ENCODE measurements around the gene GRAMD1B.

Gene GRAMD1B

DNA sequence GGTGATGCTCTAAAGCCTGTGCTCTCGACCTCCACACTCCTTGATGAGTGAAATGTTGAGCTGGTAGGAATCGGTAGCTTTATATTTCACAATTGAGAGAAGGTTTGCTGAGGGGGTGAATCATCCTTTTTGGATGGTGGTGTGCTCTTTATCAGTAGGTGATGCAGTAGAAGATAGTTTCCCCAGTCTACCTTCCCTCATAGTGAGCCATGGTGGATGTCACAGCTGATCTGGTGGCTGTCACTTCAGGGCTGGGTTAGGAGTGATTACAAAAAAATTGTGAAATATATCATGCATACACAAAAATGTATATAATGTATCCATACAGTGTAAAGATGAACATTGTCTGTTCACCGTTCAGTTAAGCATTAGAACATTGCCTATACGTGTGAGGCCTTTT lies 105.3 kb downstream of the GRAMD1B start:
- no peak for DNase-seq (ENCODE audit: low spot score)

DNA sequence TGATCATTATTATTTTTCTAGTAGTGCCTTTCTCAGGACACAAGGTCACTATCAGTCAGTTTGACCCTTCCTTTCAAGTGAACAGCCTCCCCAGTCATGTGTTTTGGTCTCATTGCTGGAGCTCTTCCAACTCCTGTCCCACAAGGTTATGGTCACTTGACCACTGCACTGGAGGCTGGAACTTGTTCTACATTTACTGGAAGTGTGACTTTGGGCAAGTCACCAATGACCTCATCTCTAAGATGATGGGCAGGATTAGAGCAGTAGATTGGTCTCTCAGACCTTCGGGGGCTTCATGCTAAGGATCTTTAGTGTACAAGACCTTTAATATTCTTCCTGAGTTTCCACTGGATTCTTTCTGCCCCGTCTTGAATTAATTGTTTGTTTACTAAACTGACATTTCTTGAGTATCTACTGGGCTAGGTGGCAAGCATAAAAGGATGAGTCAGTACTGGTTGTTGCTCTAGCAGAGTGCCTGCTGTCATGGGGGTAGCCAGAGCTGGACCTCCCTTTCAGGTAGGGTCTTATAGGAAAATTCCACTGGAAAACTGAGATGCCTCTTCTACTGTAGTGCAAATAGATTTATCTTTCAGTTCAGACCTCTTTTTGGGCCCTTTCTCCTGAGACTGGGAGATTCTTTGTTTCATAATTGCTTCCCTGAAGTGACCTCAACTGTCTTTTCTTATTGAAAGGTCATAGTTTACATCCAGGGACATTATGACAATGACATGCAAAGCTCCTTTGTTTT lies 106.8 kb downstream of the GRAMD1B start:
- no peak for DNase-seq (ENCODE audit: low spot score)

DNA sequence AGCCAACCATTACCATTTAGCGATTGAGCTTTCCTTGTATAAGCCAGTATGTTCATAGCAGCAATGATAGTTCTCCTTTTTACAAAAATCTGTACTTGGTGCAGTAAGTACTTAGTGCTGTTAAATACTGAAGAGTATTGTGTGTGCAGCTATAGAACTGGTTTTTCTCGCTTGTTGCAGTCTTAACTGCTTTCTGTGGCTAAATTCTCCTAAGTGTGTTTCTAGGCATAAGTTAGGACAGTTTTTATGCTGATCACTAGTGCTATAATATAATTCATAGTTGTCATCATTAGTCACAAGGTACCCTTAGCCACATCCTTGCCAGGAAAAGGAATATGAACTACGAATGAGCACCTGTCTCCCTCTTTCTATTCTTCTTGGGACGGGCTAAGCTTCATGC lies 107.7 kb downstream of the GRAMD1B start:
- no peak for DNase-seq (ENCODE audit: low spot score)

DNA sequence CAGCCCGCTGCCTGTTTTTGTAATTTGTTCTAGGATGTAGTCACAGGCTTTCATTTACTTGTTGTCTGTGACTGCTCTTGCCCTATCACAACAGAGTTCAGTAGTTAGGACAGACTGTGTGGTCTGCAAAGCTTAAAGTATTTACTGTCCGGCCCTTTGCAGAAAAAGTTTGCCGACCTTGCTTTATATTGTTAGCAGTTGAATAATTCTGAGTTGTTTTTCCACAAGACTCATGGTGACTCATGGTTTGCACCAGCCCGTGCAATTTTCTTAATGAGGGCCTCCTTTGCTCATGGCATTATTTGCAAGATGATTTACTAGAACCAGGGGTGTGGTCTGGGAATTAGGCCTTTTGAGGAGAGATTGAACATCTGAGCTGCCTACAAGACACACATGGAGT lies 113.7 kb downstream of the GRAMD1B start:
- no peak for DNase-seq (ENCODE audit: low spot score)

DNA sequence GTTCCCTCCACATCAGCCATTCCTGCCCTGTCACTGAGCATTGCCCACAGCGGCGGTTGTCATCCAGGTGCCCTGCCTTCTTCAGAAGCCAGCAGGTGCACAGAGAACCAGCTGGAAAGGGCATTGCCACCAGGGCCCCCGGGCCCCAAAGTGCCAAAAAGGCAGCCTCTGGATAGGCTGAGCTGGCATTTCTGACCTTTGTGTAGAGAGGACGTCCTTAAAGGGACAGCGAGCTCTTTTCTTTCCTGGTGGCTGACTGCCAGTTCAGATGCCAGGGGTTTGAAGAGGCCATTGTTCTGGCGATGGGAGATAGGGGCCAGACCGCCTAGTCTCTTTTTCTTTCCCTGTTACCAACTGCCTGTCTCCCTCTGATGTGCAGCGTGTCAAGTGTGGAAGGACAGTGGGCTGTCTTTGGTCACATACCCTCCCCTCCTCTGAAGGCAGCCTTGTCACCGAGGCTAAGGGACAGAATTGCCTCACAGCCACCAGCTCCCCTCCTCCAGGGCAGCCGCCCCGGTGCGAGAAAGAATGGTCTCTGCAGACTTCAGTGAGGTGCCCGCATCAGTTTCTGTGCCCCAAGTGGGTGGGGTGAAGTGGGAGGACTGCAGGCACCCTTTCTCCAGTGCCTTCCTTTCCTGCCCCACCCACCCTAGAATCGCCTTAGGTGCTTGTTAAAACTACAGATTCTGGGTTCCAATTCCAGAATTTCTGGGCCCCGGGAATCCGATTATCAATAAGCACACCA lies 114.7 kb downstream of the GRAMD1B start:
- no peak for DNase-seq (ENCODE audit: low spot score)

DNA sequence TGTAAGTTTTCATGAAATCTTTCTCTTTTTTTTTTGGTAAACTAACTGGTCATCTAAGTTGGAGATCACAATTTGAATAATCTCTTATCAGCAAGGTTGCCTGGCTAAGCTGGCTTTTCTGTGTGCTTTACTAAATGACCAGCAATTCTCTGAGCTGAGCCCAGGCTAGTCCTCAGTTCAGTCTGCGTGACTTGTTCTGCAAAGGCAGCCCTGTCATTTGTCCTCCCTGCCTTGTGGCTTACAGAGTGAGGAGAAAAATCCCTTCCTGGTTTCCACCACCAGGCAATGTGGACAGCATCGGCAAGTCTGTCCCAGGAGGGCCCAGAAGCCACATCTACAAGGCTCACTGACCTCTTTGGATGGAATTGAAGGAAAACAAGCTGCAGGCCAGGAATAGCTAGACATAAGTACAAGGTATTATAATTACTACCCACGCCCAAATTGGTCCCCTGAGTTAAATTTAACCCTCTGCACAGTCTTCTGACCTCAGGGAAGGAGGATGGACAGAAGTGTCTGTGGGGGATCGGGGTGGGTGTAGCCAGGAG lies 115.7 kb downstream of the GRAMD1B start:
- no peak for DNase-seq (ENCODE audit: low spot score)

DNA sequence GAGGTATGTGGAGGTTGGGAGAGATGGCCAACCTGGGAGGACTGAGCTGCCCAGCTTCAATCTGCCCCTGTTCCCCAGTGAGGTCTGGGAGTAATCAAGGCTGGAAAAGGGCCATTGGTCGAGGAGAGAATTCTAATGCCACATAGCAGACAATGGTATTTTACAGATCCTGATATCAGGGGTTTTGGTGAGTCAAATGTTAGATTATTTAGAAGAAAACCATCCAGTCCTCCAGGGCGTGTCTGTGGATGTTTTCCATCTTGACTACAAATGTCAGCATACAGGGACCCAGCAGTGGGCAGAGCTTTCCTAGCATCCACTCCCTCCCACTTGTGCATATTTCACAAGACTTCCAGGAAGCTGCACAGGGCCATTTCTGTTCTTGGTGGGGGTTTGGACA lies 116.4 kb downstream of the GRAMD1B start:
- DNase-seq (ENCODE audit: low spot score) = no peak

DNA sequence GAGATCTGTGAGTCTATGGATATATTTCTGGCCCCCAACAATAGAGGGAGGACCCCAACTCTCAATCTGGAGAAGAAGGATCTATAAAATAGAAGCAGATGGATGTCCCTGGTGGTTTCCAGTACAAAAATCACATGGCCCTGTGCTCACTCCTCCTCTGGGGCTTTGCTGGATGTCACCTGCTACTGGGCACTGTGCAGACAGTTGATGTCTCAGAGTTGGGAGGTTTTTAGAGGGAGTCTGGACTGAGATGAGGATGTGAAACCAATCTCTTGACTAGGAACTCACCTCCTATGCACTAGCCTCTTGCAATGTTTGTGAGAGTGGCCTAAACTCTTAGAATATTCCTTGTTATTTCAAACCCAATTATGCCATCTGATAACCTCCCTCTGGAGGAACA lies 117.1 kb downstream of the GRAMD1B start:
- no peak for DNase-seq (ENCODE audit: low spot score)

DNA sequence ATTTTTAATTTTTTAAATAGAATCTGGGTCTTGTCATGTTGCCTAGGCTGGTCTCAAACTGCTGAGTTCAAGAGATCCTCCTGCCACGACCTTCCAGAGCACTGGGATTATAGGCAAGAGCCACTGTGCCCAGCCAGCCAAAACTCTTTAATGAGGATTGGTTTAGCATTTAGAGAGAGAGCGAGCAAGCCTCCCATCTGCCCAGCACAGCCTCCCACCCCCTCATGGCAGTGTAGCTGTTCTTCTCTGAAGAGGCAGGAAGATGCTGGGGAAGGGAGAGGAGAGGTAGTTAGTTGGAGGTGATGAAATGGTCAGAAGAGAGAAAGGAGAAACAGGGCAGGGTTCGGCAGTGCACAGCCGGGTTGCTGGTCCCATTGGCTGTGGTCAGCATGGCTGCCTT lies 118.7 kb downstream of the GRAMD1B start:
- no peak for DNase-seq (ENCODE audit: low spot score)

DNA sequence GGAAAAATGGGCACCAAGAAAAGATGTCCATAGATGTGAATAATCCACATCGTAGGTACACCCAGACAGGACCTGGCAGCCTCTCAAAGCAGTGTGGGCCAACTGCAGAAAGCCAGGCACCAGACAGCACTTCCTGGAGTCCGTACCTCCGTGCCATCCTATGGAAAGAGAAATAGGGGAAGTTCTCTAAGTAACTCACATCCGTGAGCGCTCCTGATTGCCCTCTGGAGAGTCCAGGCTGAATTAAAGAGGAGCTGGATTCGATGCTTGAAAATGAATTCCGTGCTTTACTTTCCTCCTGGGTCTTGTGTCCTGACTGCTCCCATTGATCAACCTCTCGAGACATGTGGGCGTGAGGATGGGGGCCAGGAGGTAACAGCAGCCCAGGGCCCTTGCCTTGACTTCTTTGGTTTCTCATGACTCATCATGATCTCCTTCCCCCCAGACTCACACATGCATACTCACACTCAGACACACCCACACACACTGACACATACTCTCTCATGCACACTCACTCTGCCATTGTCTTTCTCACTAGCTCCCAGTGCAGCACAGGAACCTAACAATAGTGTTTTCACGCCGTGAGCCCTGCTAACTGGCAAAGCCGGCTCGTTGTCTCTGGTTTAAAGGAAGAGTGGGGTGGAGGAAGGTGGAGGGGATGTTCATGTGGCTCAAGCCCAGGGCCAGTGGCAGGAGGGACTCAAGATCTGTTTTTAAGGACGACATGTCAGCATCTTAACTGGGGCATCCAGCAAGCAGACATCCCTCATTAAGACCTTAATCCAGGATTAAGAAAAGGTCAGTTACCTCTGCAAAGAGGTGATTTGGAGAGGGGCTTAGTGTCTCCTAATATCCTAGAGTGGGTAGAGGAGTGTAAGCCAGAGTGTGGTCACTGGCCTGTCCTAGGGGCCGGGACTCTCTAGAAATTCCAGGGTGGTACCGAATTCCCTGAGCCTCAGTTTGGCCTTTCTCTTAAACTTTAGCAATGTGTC lies 120.2 kb downstream of the GRAMD1B start:
- DNase-seq (ENCODE audit: low spot score) = no peak

DNA sequence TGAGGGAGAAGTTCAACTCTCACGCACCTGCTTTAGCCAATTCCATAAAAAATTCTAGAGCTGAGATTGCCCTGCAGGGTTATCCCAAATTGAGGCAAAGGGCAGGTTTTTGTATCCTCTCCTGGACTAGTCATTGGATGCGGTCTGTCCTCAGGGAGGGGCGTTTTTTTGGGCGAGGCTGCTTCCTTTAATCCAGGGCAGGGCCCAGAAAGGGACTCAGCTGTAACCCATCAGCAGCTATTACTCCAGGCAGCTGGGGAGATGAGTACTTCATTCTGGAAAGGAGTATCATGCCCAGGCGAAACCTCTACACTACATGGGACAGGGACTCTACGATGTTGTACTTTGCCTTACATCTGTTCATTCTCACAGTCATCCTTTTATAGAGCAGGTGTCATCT lies 121.0 kb downstream of the GRAMD1B start:
- DNase-seq (ENCODE audit: low spot score) = no peak

DNA sequence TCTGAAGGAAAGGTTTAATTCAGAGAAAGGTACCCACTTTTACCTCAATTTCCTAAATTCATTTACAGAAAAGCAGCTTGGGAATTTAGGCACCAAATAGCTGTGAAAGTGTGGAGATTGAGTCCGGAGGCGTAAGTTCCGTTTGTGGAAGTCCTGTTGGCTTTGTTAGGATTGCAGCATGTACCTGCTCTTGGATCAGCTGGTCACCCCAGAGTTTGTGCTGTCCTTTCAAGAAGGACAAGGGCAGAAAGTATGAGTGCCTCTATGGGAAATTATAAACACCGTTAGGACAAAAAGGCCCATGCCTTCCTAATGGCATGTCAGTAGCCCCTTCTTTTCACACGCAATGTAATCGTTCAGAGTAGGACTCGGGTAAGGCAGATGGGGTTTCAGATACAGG lies 126.6 kb downstream of the GRAMD1B start:
- peak; percentile 59 for DNase-seq (ENCODE audit: low spot score)

DNA sequence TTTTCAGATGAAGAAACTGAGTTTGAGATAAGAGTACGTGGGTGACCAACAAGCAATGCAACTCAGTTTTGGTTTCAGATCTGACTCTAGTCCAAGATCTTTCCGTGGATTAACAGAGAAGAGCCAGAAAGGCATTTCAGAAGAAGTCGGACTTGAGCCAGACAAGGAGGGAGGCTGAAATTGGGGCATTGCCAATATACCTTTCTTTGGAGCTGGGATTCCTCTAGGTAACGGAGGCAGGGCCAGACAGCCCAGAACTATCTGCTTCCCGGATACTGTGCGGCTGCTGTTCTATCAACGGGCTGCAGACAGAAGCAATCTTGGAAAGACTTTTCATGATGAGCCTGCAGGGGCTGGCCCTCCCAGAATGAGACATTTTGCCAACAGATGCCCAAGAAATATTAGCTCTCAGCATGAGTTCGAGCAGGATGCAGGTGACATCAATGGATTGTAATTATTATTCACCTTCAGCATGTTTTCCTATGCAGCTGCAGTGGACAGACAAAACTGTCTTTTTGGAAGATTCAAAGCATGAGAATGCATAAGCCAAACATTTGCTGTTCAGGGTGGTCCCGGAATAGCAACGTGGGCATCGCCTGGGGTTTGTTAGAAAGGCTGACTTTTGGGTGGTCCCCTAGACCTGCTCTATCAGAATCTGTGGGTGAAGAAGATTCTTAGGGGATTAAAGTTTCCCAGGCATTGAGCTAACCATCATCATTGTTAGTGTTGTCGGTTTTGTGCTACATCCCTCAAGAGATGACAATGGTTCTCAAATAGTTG lies 128.7 kb downstream of the GRAMD1B start:
- peak; percentile 62 for DNase-seq (ENCODE audit: low spot score)

DNA sequence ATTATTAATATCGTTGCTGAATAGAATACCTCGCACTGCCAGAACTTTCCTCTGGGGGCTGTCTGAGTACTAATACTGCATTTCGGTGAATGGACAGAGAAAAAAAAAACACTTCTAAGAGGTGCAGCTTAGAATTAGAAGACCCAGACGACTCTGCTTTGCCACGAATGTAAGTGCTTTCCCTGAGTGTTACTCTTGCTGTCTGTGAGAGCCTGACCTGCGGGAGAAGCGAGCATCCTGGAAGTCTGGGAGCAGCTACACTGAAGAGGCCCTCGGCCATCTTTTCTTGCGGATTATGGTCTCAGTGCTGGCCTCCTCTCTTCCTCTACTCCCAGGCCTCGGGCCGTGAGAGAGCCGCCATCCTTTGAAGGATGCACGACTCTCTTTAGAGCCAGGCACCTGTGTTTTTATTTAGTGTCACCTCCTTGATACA lies 129.5 kb downstream of the GRAMD1B start:
- no peak for DNase-seq (ENCODE audit: low spot score)

DNA sequence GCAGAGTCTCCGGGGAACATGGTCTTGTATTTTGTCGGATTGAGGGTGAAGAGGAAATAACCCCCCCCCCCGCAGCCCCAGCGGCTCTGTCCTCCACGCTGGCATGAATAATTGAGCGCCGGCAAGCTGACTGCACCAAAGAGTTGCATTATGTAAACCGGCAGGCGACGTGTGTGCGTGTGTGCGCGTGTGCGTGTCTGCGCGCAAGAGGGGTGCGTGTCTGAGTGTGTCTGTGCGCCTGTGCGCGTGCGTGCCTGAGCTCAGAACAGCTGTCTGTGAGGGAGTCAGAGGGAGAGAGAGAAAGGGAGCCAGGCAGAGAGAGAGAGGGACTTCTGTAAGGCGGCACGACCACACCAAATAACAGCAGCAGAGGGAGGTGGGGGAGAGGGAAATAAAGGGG lies 129.9 kb downstream of the GRAMD1B start:
- DNase-seq (ENCODE audit: low spot score) = peak; percentile 76

DNA sequence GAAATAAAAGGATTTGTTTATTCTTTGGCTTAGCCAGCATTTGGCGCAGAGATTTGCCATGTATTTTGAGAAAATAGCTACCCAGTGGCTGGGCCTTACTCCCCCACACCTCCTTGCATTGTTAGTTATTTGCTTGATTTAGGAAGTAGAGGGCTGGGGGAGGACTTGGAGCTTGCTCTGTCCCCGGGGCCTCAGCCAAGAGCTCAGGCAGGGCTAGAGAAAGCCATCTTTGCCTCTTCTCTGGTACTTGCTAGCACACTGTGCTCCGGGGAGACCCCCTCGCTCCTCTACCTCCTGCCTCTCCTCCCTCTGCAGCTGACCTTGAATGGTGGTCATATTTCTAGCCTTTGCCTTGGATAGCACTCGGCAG lies 131.3 kb downstream of the GRAMD1B start:
- DNase-seq (ENCODE audit: low spot score) = no peak

DNA sequence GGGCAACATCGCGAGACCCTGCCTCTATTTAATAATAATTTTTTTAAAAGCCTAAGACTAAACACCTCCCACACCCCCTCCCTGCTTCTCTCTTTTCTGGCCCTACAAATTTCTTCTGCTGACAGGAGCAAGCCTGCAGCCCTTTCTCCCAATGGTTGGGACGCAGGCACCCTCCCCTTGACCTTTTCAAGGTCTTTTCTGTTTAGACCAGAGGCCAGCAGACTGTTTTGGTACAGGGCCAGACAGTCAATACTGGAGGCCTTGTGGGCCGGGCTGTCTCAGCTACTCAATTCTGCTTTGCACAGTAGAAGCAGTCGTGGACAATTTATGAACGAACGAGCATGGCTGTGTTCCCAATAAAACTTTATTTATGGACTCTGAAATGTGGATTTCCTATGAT lies 132.1 kb downstream of the GRAMD1B start:
- DNase-seq (ENCODE audit: low spot score) = no peak

DNA sequence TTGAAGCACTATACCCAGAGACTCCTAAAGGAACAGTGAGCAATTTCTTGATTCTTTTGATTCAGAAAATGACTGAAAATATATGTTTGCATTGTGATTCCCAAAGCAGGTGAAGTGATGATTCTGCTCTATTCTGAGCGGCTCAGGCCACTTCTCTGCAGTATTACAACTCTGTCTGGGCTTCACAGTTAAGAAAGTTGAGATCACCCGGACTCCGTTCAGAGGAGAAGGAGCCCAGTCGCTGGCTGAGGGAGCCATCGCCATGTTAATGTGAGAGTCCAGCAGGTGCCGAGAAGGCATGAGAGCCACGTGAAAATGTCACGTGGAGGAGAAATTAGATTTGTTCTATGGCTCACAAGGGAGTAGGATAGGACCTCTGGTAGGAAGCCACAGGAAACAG lies 132.8 kb downstream of the GRAMD1B start:
- no peak for DNase-seq (ENCODE audit: low spot score)

DNA sequence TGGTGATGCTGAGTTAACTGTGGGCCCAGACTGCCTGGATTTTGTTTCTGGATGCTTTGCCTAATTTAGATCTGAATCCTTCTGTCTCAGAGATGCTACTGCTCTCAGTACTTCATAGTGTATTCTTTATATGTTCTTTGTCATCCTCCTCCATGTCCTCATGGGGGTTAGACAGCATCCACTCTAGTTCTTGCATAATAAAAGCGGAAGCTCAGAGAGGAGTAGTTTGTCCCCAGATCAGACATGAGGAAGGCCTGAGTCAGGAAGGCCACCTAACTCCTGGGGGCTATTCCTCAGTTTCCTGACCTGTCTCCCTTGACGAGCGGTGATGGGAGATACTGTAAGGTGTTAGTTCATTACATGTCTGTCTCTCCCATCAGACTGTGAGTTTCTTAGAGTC lies 134.2 kb downstream of the GRAMD1B start:
- no peak for DNase-seq (ENCODE audit: low spot score)

DNA sequence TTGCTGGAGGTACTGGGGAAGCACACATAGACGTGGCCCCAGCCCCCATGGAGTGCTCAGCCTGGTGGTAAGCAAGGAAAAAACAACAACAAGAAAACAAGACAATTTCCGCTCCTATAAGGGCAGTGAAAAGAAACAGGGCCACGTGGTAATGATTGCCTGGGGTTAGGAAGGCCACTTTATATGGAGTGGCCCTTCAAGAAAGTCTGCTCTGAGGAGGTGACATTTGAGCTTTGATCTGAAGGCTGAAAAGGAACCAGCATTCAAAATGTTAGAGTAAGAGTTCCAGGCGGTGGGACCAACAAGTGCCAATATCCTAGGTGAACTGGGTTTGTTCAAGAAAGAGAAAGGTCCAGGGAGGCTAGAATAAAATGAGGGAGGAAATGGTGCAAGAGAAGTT lies 136.8 kb downstream of the GRAMD1B start:
- DNase-seq (ENCODE audit: low spot score) = no peak

DNA sequence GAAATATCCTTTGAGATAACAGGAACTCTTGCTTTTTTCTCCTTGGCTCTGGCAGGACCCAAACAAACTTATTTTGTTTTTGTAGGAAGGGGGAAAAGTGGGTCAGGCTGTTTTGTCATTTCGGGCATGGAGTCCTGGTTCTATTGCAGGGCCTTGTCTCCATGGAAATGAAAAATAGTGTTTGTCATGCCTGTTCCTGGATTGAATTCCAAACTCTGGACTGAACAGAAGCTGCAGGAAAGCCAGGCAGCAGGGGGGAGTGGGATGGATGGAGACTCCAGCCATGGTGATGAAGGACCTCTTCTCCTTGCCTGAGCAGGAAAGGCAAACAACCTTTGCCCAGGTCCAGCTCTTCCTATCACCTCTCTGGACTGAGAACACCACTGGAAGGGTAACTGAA lies 137.4 kb downstream of the GRAMD1B start:
- peak; percentile 68 for DNase-seq (ENCODE audit: low spot score)

Measured in cerebellar cortex (tissue), 1 donor.